ENCODE measurements around the gene AGBL1.
A peak's percentile ranks its signal among the peaks of the same experiment; 100 is the strongest.

Gene AGBL1

DNA sequence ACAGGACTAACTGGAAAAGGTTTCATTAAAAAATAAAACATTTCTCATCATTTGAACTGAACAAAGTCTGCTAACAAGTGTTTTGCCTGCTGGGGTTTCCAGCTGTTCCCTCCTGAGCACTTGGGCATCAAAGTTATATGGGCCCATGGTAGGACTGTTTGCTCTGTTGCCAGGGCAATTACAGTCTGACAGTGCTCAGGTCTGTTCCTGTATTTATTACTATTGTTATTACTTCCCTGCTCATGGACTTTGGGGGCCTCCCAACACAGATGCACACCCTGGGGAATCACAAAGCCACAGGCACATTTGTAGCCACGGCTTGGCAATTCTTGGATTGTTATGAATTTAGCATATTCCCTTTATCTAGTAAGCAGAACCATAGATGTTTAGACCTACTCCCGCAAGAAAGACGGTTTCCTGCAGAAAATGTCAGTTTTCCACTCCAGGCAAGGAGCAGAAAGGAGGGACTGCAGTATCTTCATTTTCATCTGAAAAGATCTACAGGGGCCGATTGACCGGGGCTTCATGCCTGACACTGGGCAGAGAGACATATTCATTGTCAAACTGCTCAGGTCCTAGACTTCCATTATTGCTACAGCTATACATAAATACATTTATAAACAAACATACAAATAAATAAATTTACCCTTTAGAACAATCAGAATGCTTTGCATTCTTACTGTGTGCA lies 580.2 kb downstream of the AGBL1 start:
- no peak for DNase-seq

GRCh38 chr15:86661580-86661979 lies 581.9 kb downstream of the AGBL1 start:
- no peak for DNase-seq

DNA sequence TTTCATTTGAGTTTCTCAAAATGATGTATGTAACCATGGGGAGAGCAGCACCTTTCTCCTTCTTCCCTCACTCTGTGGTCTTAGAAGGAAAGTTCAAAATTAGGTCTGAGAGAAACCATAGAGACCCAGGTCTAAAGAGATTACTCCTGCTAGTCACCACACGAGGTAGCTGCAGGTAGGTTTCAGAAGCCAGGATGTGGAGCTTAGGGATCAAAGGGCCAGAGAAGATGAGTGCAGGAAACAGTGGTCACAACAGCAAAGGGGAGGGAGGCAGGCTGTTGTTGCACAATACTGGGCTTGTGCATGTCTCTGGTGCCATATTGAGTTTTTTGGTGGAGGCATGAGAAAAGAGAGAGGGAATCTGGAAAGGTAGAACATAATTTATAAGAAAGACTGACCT lies 583.6 kb downstream of the AGBL1 start:
- DNase-seq = no peak

- DNase-seq = no peak
These were observed 584.3 kb downstream of the AGBL1 start for GRCh38 chr15:86663979-86664378.

DNA sequence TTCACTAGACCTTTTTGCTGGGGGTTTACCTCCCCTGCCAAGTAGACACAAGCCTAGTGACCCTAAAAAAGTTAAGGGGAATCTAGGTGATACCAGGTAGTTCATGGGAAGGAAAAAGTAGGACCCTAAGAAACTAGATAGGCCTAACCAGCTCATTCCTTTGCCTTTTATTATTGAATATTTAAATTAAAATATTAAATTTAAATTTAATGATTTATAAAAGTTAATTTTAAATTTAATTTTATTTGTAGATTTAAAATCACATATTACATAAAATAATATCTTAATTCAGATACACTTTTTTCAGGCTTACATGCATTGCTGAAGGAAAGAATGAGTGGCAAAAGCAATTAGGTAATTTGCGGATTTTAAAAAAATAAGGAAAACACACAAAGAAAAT lies 584.9 kb downstream of the AGBL1 start:
- DNase-seq = no peak

DNA sequence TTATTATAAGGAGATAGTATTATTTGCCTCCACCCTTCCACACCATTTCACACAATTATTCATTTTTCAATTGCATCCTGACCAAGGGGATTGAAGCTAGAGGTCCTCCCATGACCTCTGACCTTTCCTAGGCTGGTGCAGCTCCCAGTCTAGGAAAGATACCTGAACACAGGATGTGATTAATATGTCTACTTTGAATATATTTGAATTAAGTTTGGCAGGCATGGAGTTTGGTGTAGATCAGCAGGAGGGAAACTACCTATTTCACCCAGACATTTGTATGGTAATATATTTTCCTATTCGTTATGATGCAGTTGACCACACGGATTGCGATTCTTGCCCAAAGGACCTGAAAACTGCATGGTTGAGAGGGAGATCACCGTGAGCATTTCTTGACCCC lies 596.3 kb downstream of the AGBL1 start:
- no peak for DNase-seq

DNA sequence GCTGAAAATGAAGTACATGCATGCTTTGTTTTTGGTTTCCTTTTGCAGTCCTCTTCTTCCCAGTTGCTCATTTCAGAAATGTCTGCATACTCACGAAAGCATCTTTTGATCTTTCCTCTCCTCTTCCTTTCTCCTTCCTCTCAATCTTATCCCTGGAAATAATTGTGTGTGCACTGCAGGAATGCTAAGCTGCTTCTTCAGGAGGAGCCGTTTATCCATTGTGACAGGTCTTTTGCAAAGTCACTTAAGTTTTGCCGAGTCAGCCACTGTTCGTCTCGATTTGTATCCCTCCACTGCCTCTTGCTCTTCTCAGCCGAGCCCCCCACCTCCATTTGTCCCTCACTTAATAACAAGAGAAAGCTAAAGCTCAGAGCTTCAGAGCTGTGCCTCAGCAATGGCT lies 597.6 kb downstream of the AGBL1 start:
- no peak for DNase-seq

- DNase-seq = no peak
These were observed 605.6 kb downstream of the AGBL1 start for GRCh38 chr15:86685263-86685662.

- no peak for DNase-seq
These were observed 609.3 kb downstream of the AGBL1 start for GRCh38 chr15:86689006-86689405.

DNA sequence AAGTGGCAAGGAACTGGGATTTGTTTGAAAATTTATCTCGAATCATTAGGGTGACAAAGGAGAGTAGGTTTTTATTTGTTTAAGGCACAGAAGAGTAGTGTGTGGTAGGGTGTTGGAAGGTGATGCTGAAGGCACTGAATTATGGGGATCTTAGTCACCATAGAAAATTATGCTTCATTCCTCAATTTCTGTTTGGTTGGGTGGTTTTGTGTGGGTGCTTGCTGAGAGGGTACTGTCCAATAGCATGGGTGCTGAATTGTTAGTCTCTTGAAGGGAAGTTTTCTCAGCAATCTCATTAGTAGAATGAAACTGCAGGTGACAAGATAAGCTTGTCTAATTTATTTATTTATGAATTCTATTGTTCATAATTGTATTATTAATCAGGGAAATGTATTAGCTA lies 610.9 kb downstream of the AGBL1 start:
- DNase-seq = no peak

- no peak for DNase-seq
These were observed 611.5 kb downstream of the AGBL1 start for GRCh38 chr15:86691091-86691663.

DNA sequence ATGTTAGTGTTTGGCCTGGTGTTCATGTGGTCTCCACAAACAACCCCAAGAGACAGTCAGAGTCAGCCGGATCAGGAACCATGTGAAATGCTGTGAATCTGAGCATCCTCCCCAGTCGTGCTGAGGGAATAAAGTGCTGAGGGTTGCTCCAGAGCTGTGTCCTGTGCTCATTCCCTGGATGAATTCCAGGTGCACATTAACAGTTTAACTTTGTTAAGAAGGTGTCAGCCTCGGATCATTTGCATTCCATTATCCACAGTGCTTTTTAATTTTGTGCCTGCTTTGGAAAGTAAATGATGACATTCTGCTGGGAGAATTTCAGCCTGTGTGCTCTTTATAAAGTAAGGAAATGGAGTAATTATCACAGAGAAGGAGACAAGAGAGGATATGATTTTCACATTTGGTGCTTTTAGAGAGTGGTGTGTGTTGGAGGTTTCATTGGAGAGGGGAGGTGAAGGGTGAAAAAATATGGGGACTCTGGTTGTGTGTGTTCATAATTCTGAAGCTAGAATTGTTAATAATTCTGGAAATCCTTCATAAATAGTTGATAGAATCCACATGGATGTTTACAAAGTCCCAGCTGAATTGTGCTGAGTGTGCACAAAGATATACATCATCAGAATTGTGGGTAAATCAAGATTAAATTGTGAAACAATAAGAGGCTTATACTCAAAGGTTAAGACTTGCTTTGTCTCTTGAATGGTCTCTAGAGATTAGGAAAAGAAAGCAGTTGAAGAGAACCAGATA lies 621.4 kb downstream of the AGBL1 start:
- DNase-seq = no peak

DNA sequence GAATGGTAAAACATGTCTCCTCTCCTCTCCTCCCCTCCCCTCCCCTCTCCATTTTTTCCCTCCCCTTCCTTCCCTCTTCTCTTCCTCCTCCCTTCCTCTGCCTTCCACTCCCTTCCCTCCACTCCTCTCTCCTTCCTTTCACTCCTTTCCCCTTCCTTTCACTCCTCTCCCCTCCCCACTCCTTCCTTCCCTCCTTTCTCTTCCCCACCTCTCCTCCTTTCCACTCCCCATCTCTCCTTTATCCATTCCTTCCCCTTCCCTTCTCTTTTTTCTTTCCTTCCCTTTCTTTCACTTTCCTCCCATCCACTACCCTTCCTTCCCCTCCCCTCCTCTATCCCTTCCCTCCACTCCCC lies 621.9 kb downstream of the AGBL1 start:
- no peak for DNase-seq

- no peak for DNase-seq
These were observed 627.1 kb downstream of the AGBL1 start for GRCh38 chr15:86706813-86707212.

GRCh38 chr15:86711476-86711875 lies 631.8 kb downstream of the AGBL1 start:
- no peak for DNase-seq

- no peak for DNase-seq
These were observed 634.6 kb downstream of the AGBL1 start for GRCh38 chr15:86714241-86714640.

DNA sequence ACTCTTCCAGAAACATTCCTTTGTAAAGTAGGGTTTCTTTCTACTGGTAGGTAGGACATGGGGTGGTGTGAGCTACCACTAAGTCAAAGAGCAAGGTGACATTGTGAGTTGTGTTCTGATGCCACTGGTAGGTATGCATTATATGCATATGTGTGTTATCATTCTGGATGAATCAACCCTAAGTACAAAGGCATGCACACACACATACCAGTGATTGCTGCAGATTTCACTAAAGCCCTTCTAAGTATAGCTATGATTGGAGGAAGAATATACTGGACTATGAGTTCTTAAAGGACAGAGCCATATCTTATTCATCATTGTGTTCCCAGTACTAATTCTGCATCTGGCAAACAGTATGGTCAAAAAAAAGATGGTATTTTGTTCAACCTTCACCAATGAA lies 646.0 kb downstream of the AGBL1 start:
- DNase-seq = no peak

DNA sequence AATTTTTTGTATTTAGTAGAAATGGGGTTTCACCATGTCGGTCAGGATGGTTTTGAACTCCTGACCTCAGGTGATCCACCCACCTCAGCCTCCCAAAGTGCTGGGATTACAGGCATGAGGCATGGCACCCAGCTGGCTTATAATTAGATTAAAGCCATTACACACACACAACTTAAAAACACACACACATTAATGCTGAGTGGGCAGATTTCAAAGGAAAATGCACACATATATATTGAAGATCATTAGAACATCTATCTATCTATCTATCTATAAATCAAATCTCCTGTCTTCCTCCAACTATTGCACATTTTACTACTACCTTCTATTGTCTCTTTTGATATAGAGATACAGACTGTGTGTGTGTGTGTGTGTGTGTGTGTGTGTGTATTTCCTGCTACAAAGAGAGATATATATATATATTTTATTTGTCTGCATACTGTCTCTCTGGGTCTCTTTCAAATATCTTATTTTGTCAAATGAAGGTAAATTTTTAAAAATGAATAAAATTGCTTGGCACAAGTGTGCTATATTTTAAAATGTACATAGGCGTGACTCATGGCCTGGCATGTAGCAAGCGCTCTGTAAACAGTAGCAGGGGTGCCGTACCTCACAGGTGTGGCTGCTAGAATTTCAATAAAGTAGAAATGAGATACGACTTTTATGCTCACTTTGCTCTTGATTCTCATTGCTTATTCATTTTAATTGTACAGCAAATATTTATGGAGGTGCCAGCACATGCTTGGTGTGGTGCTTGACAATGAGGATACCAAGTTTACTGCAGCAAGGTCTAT lies 655.8 kb downstream of the AGBL1 start:
- DNase-seq = no peak

GRCh38 chr15:86741917-86742316 lies 662.2 kb downstream of the AGBL1 start:
- DNase-seq = no peak

DNA sequence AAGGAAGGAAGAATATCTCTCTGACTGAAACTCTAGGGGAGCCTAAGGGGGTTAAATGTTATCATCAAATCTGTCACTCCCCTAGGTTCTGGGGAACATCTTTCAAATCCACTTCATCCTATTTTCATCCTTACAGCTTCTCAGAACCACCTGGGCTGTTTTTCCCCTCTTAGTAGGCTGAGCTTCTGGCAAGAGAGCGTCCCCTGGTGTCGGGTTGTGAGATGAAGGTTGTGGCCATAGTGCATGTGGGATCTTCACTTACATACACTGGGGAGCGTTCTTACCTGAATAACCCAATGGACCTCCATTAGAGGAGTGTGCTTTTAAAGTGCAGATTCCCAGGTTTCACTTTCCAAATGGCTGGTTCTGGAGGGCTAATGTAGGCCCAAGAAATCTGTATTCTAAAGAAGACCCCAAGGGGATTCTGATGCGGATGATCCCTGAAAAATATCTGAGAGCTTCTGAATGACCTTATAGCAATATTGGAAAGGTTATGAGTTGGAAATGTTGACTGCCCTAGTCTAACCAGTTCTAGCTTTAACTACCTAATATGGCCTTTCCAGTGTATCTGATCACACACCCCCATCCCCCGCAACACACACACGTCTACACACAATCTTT lies 663.7 kb downstream of the AGBL1 start:
- DNase-seq = peak; percentile 14 to 24 (median 21)

- DNase-seq = no peak
These were observed 664.6 kb downstream of the AGBL1 start for GRCh38 chr15:86744198-86744780.

- no peak for DNase-seq
These were observed 671.4 kb downstream of the AGBL1 start for GRCh38 chr15:86751116-86751515.

GRCh38 chr15:86754846-86755245 lies 675.2 kb downstream of the AGBL1 start:
- no peak for DNase-seq
